Epidermal melanocyte (primary cell): ENCODE results near the gene TOP1.

Experiments used
- DNase-seq: peaks from one replicate; pipeline ENCODE4 v3.0.0; 2011; ENCODE audit warnings: low spot score; ENCODE audit not compliant: insufficient read length

Gene TOP1

DNA sequence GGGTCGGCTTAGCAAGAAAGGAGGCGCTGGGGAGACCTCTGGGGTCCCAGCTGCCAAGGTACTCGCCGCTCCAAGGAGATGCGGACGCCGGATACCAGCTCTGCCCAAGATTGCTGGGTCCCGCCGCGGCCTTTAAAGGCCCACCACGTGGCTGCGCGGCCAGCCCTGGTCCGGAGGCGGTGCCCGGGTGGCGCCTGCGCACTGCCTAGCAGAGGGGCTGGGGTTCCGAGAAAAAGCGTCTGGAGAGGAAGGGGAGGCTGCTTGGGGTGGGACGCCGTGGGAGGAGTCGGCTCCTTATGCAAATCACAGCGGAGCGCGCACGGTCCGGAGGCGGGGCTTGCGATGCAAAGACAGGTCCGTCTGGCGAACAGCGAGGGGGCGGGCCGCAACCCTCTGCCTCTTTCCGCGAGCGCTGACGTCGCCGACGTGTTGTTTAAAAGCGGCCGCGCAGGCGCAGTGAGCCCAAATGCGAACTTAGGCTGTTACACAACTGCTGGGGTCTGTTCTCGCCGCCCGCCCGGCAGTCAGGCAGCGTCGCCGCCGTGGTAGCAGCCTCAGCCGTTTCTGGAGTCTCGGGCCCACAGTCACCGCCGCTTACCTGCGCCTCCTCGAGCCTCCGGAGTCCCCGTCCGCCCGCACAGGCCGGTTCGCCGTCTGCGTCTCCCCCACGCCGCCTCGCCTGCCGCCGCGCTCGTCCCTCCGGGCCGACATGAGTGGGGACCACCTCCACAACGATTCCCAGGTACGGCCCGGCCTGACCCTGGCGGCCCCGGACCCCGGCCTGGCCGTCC lies at the start of gene TOP1:
TOP1 (plus strand) TSS at position 464 of the 791 bp plus-strand sequence; CDS start at position 710, 246 bp downstream.
- peak; percentile 98 for DNase-seq

DNA sequence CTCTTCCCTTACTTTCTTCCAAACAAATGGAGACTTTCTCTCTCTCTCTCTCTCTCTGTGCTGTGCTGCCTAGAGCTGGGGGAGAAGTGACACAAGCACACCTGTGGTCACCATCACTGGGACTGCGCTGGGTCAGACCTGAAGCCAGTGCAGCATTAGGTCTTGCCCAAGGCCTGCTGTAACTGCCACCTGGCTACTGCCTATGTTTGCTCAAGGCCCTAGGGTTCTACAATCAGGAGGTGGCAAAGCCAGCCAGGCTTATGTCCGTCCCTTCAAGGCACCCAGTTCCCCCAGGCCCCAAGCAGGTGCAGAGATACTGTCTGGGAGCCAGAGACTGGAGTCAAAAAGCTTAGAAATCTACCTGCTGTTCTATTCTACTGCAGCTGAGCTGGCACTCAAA lies 49.4 kb upstream of the TOP1 start:
- no peak for DNase-seq

DNA sequence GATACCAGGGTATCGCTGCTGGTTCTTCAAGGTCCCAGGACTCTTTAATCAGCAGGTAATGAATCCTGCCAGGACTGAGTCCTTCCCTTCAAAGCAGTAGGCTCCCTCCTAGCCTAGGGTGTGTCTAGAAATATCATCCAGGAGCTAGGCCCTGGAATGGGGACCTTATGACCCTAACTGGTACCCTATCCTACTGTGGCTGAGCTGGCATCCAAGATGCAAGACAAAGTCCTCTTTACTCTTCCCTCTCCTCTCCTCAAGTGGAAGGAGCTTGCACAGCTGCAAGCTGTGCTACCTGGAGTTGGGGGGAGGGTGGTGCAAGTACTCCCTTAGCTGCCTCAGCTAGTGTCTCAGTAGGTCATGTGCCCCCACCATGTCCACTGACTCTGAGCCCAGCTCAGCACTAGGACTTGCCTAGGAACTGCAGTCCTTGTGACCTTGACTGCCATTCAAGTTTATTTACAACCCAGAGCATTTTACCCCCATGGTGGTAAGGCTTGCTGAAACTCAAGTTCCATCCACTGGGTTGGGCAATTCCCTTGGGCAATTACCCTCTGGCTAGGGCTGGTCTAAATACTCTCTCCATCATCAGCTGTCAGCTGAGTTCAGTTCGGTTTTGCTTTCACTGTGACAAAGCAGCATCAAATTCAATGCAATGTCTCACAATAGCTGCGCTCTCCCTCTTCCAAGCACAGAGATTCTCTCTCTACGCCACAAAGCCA lies 48.4 kb upstream of the TOP1 start:
- DNase-seq = no peak

DNA sequence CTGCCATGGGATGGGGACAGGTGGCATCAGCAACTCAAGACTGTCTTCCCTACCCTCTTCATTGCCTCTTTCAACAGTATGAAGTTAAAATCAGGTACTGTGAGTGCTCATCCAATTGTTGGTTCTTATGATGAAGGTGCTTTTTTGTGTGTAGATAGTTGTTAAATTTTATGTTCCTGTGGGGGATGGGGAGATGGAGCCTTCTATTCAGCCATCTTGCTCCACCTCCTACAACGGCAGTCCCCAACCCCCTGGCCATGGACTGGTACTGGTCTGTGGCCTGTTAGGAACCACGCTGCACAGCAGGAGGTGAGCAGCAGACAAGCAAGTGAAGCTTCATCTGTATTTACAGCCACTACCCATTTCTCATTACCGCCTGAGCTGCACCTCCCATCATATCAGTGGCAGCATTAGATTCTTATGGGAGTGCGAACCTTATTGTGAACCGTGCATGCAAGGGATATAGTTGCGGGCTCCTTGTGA lies 47.8 kb upstream of the TOP1 start:
- DNase-seq = no peak

DNA sequence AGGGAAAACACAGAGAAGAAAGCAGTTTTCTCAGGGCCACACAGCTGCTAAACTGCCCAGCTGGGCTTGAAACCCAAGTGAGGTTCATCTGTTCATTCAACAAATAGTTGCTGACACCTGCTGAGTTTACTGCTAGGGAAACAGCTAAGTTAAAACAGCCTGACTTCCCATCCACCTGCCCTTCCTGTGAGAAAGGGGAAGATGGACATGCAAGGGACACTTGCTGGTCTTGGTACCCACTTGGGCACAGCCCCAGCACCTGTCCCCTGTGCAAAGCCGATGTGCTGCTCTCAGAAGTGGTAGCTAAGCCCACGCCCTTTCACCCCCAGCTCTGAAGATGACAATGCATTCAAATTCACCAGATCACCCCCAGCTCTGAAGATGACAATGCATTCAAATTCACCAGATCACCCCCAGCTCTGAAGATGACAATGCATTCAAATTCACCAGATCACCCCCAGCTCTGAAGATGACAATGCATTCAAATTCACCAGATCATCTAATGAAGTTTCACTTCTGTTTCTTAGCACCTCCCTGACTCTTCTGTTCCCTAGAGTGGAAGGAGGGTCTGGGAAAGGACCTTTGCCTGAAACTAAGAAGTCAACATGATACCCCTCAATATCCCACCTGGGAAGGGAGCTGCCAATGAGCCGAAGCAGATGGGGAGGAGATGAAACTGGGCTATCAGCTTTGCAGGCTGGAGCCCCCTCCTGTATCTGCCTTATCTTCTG lies 46.0 kb upstream of the TOP1 start:
- DNase-seq = no peak

DNA sequence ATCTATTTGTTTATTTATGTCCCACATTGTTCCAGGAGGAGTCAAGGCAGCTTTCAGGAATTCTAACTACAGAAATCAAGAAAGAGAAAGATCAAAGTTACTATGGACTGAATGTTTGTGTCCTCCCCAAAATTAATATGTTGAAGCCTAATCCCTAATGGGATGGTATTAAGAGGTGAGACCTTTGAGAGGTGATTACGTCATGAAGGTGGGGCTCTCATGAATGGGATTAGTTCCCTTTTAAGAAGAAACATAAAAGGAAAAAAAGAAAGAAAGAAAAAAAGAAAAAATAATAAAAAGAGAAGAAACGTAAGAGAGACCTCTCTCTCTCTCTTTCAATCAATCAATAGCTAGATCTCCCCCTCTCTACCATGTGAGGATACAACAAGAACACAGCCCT lies 44.7 kb upstream of the TOP1 start:
- DNase-seq = no peak

DNA sequence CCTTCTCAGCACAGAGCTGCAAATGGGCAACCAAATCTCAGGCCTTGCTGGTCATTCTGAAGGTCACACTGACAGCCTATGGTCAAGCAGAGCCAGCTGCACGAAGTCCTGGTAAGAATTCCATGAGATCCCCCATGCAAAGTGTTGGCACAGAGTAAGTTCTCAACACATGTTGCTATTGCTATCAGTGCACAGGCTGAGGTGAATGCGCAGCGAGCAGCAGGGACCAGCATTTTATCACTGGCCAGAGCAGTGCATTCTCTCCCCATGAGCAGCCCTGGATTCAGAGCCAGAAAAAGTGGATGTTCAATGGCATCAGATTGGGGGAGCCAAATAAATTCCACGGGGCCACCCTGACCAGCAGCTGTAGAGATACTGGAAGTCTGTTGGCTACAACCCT lies 44.1 kb upstream of the TOP1 start:
- DNase-seq = no peak

DNA sequence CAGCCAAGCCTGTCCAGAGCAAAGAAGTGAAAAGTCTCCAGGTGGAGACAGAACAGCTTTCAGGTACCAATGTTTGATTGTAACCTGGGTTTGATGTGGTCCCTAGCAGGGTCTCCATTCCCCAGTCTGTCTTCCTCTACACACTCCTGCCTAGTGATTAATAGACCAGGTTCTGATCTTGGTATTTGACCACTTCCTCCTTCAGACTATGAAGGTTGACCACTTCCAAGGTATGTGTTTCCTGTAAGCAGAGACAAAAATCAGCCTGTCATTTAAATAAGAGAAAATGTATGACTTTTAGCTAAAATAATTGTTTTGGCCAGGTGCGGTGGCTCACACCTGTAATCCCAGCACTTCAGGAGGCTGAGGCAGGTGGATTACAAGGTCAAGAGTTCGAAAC lies 41.8 kb upstream of the TOP1 start:
- DNase-seq = no peak

DNA sequence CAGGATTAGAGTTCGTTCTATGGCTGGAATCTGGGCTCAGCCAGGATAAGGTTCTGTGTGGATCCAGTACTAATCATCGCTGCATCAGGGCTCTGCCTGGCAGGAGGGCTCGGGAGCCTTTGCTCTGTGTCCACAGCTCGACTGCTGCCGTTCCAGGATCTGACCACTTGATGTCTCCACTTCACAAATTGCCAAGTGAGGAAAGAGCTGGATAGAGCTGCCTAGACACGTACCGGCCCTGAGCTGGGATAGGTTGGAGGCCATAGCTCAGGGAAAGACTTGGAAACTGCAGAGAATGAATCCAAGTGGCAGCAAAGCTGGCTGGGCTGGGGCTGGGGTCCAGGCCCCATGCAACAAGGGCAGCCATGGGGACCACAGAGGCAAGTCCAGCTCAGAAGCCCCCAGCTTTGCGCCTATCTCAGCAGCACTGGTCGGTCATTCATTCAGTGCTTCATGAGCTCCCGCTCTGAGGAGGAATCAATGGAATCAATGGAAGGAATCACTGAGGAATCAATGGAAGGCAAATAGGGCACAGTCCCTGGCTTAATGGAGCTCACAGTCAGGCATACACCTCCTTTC lies 38.0 kb upstream of the TOP1 start:
- peak; percentile 90 for DNase-seq

DNA sequence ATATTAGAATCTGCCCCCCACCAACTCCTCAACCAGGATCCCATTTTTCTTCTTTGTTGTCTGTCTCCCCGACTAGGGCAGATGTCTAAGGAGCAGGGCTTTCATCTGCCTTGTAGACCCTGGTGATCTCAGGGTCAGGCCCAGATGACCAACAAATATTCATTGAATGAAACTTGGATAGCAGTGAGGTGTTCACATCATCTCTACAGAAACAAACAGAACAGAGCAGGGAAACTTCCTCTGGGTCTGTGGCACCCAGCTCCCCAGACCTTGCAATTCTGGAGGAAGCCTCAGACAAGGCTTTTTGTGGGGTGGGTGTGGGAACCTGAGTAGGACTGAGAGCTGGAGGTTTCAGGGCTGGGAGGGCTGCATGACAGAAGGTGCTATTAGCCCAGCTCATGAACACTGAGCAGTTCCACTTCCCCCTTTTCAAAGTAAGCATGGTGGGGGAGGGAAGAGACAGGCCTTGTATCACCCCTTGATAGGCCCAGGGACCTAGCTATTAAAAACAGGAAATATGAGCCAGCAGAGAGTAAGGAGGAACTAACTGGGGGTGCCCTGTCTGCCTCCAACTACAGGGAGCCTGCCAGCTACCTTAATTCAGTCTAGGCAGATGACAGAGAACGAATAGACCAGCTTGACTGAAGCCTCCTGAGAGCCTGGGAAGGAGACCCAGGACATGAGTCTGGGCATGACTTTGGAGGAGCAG lies 37.3 kb upstream of the TOP1 start:
- DNase-seq = no peak

DNA sequence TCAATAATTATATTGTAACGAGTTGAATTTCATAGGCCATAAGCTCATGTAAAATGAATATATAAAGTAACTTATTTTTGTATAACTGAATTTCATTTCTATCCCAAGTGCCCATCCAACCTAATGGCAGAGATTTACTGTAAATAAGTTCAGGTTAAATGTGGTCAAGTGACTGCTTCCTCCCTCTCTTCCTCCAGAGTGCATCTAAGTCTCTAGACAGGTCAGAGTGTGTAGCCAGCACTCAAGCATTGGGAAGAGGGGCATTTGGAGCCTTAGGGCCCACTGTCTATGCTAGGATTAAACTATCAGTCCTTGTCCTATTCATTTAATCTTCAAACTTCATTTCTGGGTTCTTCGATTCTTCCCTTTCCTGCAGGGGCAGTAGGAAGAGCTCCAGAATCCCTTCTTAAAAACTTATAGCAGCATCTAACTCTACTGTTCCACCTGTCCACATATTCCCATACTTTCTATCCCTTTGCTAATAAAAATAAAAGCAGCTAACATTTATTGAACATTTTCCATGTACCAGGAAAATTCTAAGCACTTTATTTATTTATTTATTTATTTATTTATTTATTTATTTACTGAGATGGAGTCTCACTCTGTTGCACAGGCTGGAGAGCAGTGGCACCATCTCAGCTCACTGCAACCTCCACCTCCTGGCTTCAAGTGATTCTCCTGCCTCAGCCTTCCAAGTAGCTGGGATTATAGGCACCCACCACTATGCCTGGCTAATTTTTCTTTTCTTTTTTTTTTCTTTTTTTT lies 36.1 kb upstream of the TOP1 start:
- DNase-seq = no peak

DNA sequence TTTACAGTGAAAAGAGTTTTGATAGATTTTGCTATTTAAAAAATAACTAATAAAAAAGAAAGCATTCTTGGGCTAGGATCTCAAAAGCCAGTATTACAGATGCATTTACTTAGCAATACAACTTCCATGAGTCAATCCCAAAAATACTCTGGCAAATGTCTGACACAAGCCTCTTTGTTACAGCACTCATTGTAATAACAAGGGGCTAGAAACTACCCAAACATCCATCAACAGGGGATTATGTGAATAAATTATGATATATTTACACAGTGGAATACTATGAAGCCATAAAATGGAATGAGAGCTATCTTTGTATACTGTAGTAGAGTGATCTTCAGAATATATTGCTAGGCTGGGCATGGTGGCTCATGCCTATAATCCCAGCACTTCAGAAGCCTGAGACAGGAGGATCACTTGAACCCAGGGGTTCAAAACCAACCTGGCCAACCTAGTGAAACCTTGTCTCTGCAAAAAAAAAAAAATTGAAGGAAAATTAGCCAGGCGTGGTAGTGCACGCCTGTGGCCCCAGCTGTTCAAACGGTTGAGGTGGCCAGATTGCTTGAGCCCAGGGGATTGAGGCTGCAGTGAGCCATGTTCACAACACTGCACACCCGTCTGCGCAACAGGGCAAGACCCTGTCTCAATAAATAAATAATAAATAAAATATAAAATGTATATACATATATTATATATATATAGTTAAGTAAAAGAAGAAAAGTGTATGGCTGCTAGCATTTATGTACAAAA lies 34.7 kb upstream of the TOP1 start:
- DNase-seq = no peak

DNA sequence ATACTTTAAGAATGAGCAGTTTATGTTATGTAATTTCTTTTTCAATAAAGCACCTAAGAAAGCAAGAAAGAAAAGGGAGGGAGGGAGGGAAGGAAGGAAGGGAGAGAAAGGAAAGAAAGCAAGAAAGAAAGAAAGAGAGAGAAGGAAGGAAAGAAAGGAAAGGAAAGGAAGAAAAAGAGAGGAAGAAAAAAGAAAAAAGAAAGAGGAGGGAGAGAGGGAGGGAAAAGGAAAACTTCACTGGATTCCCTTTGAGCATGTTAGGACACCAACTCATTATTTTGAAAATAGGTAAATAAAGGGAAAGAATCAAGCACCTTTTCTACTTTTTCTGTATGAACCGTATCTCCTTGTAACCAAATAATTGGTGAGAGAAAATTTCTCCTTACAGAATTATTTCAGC lies 32.3 kb upstream of the TOP1 start:
- no peak for DNase-seq

DNA sequence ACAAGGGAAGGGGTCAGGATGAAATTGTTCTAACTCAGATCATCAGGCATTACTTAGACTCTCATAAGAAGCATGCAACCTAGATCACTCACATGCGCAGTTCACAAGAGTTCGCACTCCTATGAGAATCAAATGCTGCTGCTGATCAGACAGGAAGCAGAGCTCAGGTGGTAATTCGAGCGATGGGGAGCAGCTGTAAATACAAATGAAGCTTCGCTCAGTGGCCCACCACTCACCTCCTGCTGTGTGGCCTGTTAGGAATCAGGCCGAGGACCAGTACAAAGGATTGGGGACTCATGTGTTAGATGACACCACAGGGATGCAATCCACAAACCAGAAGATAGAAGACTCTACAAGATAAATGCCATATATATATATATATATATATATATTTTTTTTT lies 31.5 kb upstream of the TOP1 start:
- DNase-seq = no peak

DNA sequence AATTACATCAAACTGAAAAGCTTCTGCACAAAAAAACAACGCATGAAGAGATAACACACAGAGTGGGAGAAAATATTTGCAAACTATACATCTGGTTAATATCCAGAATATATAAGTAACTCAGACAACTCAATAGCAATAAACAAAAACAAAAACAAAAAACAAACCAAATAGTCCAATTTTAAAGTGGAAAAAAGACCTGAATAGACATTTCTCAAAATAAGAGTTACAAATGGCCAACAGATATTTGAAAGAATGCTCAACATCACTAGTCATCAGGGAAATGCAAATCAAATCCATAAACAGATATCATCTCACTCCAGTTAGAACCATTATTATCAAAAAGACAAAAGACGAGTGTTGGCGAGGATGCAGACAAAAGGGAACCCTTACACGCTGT lies 28.8 kb upstream of the TOP1 start:
- no peak for DNase-seq

DNA sequence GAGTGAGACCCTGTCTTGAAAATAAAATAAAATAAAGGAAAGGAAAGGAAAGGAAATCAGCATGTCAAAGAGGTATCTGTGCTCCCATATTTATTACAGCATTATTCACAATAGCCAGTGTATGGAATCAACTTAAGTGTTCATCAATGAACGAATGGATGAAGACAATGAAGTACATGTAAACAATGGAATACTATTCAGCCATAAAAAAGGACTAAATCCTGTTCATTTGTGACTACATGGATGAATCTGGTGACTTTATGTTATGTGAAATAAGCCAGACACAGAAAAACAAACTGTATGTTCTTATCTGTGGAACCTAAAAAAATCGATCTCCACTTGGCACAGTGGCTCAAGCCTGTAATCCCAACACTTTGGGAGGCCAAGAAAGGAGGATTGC lies 28.0 kb upstream of the TOP1 start:
- DNase-seq = no peak

DNA sequence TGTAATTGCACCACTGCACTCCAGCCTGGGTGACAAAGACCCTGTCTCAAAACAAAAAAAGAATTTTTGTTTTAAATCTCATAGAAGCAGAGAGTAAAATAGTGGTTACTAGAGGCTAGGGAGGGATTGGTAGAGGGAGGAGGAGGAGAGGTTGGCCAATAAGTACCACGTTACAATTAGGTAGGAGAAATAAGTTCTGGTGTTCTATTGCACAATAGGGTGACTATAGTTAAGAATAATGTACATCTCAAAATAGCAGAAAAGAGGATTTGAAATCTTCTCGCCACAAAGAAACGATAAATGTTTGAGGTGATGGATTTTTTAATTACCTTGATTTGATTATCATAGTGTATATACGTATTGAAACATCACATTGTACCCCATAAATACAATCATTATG lies 27.1 kb upstream of the TOP1 start:
- no peak for DNase-seq

DNA sequence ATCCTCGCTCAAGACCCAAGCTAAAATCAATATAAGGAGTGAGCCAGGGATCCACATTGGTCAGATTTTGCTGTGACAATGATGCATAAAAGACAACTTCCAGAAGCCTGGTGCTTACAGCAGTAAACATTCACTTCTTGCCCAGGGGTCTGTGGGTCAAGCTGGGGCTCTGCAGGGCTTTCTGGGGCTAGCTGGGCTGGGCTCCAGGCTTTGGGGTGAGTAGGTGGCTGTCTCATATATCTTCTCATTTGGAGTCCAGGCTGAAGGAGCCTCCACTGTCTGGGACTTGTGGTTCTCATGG lies 25.8 kb upstream of the TOP1 start:
- DNase-seq = no peak

DNA sequence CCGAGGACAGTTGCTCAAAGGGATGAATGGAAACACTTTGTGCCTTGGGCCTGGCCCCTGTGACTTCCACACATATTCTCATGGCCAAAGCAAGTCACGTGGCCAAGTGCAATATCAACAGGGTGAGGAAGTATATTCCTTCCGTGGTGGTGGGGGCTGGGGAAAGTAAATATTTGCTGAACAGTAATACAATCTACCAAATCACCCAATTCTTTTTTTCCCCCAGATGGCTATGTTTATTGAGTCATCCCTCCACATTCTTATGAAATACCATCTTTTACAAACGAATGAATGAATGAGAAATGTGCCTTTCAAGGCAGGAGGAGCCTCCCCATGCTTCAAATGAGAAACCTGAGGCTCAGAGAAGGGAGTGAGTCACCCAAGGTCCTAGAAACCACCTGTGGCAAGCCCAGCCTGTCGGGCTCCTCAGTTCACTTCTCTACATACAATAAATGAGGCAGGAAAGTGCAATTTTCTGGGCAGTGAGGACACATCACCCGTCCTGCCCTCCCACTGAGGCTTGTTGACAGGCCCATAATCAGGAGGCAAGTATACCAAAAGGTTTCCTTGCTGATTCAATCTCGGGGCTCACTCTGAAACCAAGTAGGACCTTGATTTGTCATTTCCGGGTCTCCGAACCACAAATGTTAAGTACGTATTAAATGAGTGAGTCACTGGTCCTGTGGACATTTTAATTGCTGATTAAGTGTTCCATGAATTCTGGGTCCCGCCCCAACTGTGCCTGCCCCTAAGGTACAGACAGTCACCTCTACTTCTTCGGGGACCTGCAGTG lies 25.3 kb upstream of the TOP1 start:
- peak; percentile 45 for DNase-seq
